ENCODE measurements around the gene TRIOBP. TPM values are rescaled to one million over a fixed set of nuclear protein-coding genes. Genes with fewer than 3 reads are reported as not detected.

TRIOBP gene
- total and polyA plus RNA-seq, 2 of the 13 experiments (the other 11 are each of a cell fraction or from before 2014, with no cell fraction given), result 6.1 to 15.4 TPM

- TF ChIP-seq ZNF280D (CRISPR knock-in tag; IDR thresholded peaks at IDR 0.05) (0 out of 2 replicates have a peak, but pooled peaks have one; percentile 70), ETV6 (CRISPR knock-in tag; conservative IDR thresholded peaks at IDR 0.05) (no peak; the same call in 1 of the 2 replicates), ZNF703 (CRISPR knock-in tag; IDR thresholded peaks at IDR 0.05; ENCODE audit: borderline replicate concordance) (no peak), ZNF737 (CRISPR knock-in tag; IDR thresholded peaks at IDR 0.05; ENCODE audit: borderline replicate concordance) (no peak), HNRNPLL (IDR thresholded peaks at IDR 0.05; ENCODE audit: low read depth, low read length, poor library complexity, severe bottlenecking) (peak; percentile 44), PATZ1 (CRISPR knock-in tag; IDR thresholded peaks at IDR 0.05) (peak; percentile 98), ZHX1 (CRISPR knock-in tag; IDR thresholded peaks at IDR 0.05; ENCODE audit: low read depth) (peak; percentile 92), PAX8 (CRISPR knock-in tag; IDR thresholded peaks at IDR 0.05; ENCODE audit: borderline replicate concordance) (no peak), MBNL3 (CRISPR knock-in tag; conservative IDR thresholded peaks at IDR 0.05) (no peak), KDM5B (CRISPR knock-in tag; IDR thresholded peaks at IDR 0.05; ENCODE audit: borderline replicate concordance) (peak; percentile 59; the same call in 1 of the 2 replicates), ZNF414 (CRISPR knock-in tag; IDR thresholded peaks at IDR 0.05) (peak; percentile 80; the same call in 1 of the 2 replicates), ZNF101 (CRISPR knock-in tag; IDR thresholded peaks at IDR 0.05; ENCODE audit: borderline replicate concordance, low read depth) (no peak), SMAD1 (CRISPR knock-in tag; IDR thresholded peaks at IDR 0.05; ENCODE audit: borderline replicate concordance, low read depth) (no peak), PAF1 (CRISPR knock-in tag; IDR thresholded peaks at IDR 0.05) (no peak), ZNF746 (CRISPR knock-in tag; IDR thresholded peaks at IDR 0.05) (no peak), ZFYVE20 (CRISPR knock-in tag; IDR thresholded peaks at IDR 0.05; ENCODE audit: borderline replicate concordance, low read depth) (no peak), TRIM24 (CRISPR knock-in tag; IDR thresholded peaks at IDR 0.05) (no peak)
Observed at GRCh38 chr22:37817705-37818408, 121.0 kb downstream of the TRIOBP start (continued).
